ENCODE results near the gene ADGRB3.

DNA sequence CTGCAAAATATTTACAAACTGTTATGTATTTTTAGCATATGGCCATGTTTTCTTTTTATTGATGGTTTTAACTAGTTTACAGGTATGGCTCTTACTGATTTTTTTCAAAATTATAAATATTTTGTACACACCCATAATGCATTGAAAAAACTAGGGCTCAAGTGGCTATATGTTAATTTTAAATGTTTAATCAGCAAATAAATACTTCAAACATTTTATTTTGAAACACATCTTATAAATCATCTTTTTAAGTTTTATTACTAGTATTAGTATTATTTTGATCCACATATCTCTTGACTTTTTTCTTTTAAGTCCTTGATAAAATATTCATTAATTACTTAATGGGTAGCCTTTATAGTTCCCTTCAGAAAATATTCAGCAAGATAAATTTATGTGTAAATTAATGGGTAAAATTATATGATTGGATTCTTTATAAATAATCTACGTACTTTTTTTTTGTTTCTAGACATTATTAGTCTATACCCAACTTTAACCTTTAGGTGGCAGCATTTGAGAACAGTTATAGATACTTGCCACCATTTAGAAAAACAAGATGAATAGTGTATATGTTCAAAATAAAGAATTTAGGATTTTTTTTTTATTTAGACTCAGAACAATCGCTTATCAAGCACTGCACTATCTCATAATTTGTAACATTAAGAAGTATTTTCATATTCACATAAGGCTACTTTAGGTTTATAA, 241.9 kb downstream of the ADGRB3 start:
- TF ChIP-seq, protein P1, sequence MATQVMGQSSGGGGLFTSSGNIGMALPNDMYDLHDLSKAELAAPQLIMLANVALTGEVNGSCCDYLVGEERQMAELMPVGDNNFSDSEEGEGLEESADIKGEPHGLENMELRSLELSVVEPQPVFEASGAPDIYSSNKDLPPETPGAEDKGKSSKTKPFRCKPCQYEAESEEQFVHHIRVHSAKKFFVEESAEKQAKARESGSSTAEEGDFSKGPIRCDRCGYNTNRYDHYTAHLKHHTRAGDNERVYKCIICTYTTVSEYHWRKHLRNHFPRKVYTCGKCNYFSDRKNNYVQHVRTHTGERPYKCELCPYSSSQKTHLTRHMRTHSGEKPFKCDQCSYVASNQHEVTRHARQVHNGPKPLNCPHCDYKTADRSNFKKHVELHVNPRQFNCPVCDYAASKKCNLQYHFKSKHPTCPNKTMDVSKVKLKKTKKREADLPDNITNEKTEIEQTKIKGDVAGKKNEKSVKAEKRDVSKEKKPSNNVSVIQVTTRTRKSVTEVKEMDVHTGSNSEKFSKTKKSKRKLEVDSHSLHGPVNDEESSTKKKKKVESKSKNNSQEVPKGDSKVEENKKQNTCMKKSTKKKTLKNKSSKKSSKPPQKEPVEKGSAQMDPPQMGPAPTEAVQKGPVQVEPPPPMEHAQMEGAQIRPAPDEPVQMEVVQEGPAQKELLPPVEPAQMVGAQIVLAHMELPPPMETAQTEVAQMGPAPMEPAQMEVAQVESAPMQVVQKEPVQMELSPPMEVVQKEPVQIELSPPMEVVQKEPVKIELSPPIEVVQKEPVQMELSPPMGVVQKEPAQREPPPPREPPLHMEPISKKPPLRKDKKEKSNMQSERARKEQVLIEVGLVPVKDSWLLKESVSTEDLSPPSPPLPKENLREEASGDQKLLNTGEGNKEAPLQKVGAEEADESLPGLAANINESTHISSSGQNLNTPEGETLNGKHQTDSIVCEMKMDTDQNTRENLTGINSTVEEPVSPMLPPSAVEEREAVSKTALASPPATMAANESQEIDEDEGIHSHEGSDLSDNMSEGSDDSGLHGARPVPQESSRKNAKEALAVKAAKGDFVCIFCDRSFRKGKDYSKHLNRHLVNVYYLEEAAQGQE (IDR thresholded peaks at IDR 0.05; ENCODE audit: low read depth) = no peak
- TF ChIP-seq RAD21 (IDR thresholded peaks at IDR 0.05; ENCODE audit: low read depth) = peak; percentile 56

Measured in Ishikawa (cell line).